GM12878 (cell line): ENCODE measurements around the gene CERK.

Source experiments
- BACH1 ChIP-seq: fragments of 450-650 bp; IDR thresholded peaks from 2 replicates; pipeline ENCODE4 v1.6.1; 2017; ENCODE audit warnings: mild to moderate bottlenecking, borderline replicate concordance
- CEBPB ChIP-seq, 2 experiments: fragments of 150-350 bp in 1 of 2; IDR thresholded peaks; 2 replicates each; pipeline ENCODE4 v1.6.1; 2012 to 2014; ENCODE audit warnings: low read depth in 2 of 2, low read length in 2 of 2, borderline replicate concordance in 1 of 2, inconsistent platforms in 1 of 2
- CHD2 ChIP-seq: IDR thresholded peaks from 2 replicates; pipeline ENCODE4 v1.6.1; 2011; ENCODE audit warnings: low read depth, low read length, improper control_type of control experiment, borderline replicate concordance
- ESRRA ChIP-seq: IDR thresholded peaks from 2 replicates; pipeline ENCODE4 v1.6.1; 2012; ENCODE audit warnings: mild to moderate bottlenecking, low read length, improper control_type of control experiment
- GABPA ChIP-seq: IDR thresholded peaks from 2 replicates; pipeline ENCODE4 v1.6.1; 2014; ENCODE audit warnings: antibody characterized with exemption, low read depth, mild to moderate bottlenecking, inconsistent platforms
- MEF2A ChIP-seq: IDR thresholded peaks from 2 replicates; pipeline ENCODE4 v1.6.1; 2011; ENCODE audit warnings: low read depth, mild to moderate bottlenecking, low read length, moderate library complexity; ENCODE audit not compliant: insufficient read depth
- MXI1 ChIP-seq: fragments of 150-350 bp; IDR thresholded peaks from 2 replicates; pipeline ENCODE4 v1.6.1; 2011; ENCODE audit warnings: low read depth, mild to moderate bottlenecking, inconsistent platforms, low read length, improper control_type of control experiment
- NR2F1 ChIP-seq: fragments of 450-650 bp; conservative IDR thresholded peaks from 2 replicates; pipeline ENCODE4 v1.6.1; 2017; ENCODE audit warnings: mild to moderate bottlenecking
- PAX8 ChIP-seq: fragments of 450-650 bp; IDR thresholded peaks from 2 replicates; pipeline ENCODE4 v1.6.1; 2017; ENCODE audit warnings: mild to moderate bottlenecking, moderate library complexity
- POLR2A ChIP-seq: IDR thresholded peaks from 2 replicates; pipeline ENCODE4 v1.6.1; 2011; ENCODE audit warnings: low read depth, mild to moderate bottlenecking, low read length
- TAF1 ChIP-seq: IDR thresholded peaks from 2 replicates; pipeline ENCODE4 v1.6.1; 2011; ENCODE audit warnings: mild to moderate bottlenecking, low read depth, low read length, borderline replicate concordance
- TF ChIP-seq, protein P1 (sequence below), 3 experiments: IDR thresholded peaks in 2 of 3; conservative IDR thresholded peaks in 1 of 3; 2 replicates each; pipeline ENCODE4 v1.5.1; 2011; ENCODE audit warnings: low read depth in 3 of 3, low read length in 3 of 3, mild to moderate bottlenecking in 3 of 3, control low read depth in 2 of 3, moderate library complexity in 2 of 3, inconsistent platforms in 1 of 3, mixed read lengths in 1 of 3; ENCODE audit not compliant: control insufficient read depth in 2 of 3, insufficient read depth in 1 of 3; ENCODE audit errors: extremely low read depth in 1 of 3

DNA sequence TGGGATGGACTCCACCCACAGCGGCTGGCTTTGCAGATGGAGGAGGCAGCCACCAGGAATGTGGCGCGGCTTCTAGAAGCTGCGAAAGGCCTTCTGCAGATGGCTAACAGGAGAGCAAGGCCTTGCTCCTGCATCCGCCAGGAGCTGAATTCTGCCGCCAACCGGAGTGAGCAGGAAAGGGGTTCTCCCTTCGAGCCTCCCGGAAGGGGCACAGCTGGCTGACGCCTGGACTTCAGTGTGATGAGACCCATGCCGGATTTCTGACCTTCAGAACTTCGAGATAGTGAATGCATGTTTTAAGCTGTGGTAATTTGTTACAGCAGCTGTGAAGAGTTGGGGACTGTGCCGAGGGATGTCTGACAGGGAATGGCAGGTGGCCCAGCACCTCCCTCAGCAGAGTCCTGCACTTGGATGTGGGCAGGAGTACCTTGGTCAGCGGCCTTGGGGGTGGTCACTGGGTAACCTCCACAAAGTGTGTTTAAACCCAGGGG lies 32.1 kb upstream of the CERK start:
- TF ChIP-seq BACH1: no peak
- no peak for TF ChIP-seq ESRRA
- no peak for TF ChIP-seq MXI1
- TF ChIP-seq CEBPB (IDR thresholded peaks at IDR 0.05; ENCODE audit: borderline replicate concordance in 1 of 2, low read depth in 2 of 2, low read length in 2 of 2): no peak
- TF ChIP-seq MEF2A: no peak
- no peak for TF ChIP-seq PAX8
- no peak for TF ChIP-seq TAF1
- TF ChIP-seq, protein P1, sequence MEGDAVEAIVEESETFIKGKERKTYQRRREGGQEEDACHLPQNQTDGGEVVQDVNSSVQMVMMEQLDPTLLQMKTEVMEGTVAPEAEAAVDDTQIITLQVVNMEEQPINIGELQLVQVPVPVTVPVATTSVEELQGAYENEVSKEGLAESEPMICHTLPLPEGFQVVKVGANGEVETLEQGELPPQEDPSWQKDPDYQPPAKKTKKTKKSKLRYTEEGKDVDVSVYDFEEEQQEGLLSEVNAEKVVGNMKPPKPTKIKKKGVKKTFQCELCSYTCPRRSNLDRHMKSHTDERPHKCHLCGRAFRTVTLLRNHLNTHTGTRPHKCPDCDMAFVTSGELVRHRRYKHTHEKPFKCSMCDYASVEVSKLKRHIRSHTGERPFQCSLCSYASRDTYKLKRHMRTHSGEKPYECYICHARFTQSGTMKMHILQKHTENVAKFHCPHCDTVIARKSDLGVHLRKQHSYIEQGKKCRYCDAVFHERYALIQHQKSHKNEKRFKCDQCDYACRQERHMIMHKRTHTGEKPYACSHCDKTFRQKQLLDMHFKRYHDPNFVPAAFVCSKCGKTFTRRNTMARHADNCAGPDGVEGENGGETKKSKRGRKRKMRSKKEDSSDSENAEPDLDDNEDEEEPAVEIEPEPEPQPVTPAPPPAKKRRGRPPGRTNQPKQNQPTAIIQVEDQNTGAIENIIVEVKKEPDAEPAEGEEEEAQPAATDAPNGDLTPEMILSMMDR (IDR thresholded peaks at IDR 0.05 in 2 of 3, conservative IDR thresholded peaks at IDR 0.05 in 1 of 3; ENCODE audit: control insufficient read depth in 2 of 3, extremely low read depth in 1 of 3, insufficient read depth in 1 of 3, low read depth in 3 of 3, low read length in 3 of 3): no peak
- TF ChIP-seq GABPA: no peak
- TF ChIP-seq CHD2: no peak
- no peak for TF ChIP-seq NR2F1
- no peak for TF ChIP-seq POLR2A
